Retina (tissue), 1 donor: Measurements from ENCODE around the gene RYR3.

Source experiments
- DNase-seq: peaks from one replicate; pipeline ENCODE4 v3.0.0-alpha.2; 2016

Gene RYR3

GRCh38 chr15:33730815-33731214, 420.0 kb downstream of the RYR3 start:
- DNase-seq = no peak

GRCh38 chr15:33735143-33735542, 424.4 kb downstream of the RYR3 start:
- DNase-seq = no peak

- DNase-seq = no peak
Measured at GRCh38 chr15:33735637-33736247, 425.0 kb downstream of the RYR3 start.

- DNase-seq = peak; percentile 63
Measured at GRCh38 chr15:33737687-33738601, 427.2 kb downstream of the RYR3 start.

- no peak for DNase-seq
Measured at GRCh38 chr15:33738941-33739664, 428.3 kb downstream of the RYR3 start.

- DNase-seq = no peak
Measured at GRCh38 chr15:33742306-33742705, 431.5 kb downstream of the RYR3 start.

GRCh38 chr15:33742800-33743199, 432.0 kb downstream of the RYR3 start:
- no peak for DNase-seq

GRCh38 chr15:33746203-33746602, 435.4 kb downstream of the RYR3 start:
- DNase-seq = no peak

GRCh38 chr15:33753012-33753411, 442.2 kb downstream of the RYR3 start:
- no peak for DNase-seq

- DNase-seq = no peak
Measured at GRCh38 chr15:33754242-33754641, 443.5 kb downstream of the RYR3 start.

GRCh38 chr15:33756961-33757360, 446.2 kb downstream of the RYR3 start:
- no peak for DNase-seq

GRCh38 chr15:33757516-33758232, 446.9 kb downstream of the RYR3 start:
- no peak for DNase-seq

- no peak for DNase-seq
Measured at GRCh38 chr15:33766389-33766788, 455.6 kb downstream of the RYR3 start.

- DNase-seq = peak; percentile 51
Measured at GRCh38 chr15:33768670-33769190, 458.0 kb downstream of the RYR3 start.

- DNase-seq = no peak
Measured at GRCh38 chr15:33773969-33774368, 463.2 kb downstream of the RYR3 start.

GRCh38 chr15:33778852-33779251, 468.1 kb downstream of the RYR3 start:
- no peak for DNase-seq

GRCh38 chr15:33780011-33780768, 469.4 kb downstream of the RYR3 start:
- no peak for DNase-seq

GRCh38 chr15:33782966-33783365, 472.2 kb downstream of the RYR3 start:
- DNase-seq = no peak

- no peak for DNase-seq
Measured at GRCh38 chr15:33785366-33785765, 474.6 kb downstream of the RYR3 start.

- no peak for DNase-seq
Measured at GRCh38 chr15:33788906-33789540, 478.3 kb downstream of the RYR3 start.

GRCh38 chr15:33794453-33794852, 483.7 kb downstream of the RYR3 start:
- DNase-seq = peak; percentile 16
